Progenitor cell of endocrine pancreas (in vitro differentiated cells): Measurements from ENCODE around the gene ATP8B3. TPM values are rescaled to one million over a fixed set of nuclear protein-coding genes. Genes with fewer than 3 reads are reported as not detected.

Source experiments
- DNase-seq: peaks from one replicate; pipeline ENCODE4 v3.0.0; 2021; ENCODE audit warnings: low spot score; ENCODE audit not compliant: unreplicated experiment
- H3K27ac Mint-ChIP-seq: 2 replicates; pipeline ENCODE4 v1.8.0; 2021; ENCODE audit warnings: mild to moderate bottlenecking, moderate library complexity, mixed read lengths
- H3K27me3 Mint-ChIP-seq: 2 replicates; pipeline ENCODE4 v1.8.0; 2021; ENCODE audit warnings: mixed read lengths
- H3K36me3 Mint-ChIP-seq: 2 replicates; pipeline ENCODE4 v1.8.0; 2022; ENCODE audit warnings: mixed read lengths; ENCODE audit not compliant: insufficient read depth
- H3K4me1 Mint-ChIP-seq: 2 replicates; pipeline ENCODE4 v1.8.0; 2021; ENCODE audit warnings: low read depth, mixed read lengths
- H3K4me3 Mint-ChIP-seq: 2 replicates; pipeline ENCODE4 v1.8.0; 2021; ENCODE audit warnings: low read depth, mild to moderate bottlenecking, moderate library complexity, mixed read lengths
- H3K9me3 Mint-ChIP-seq: 2 replicates; pipeline ENCODE4 v1.8.0; 2021; ENCODE audit warnings: low read depth, mixed read lengths
- CTCF ChIP-seq: fragments of 200-600 bp; sonication (generic); IDR thresholded peaks from one replicate; pipeline ENCODE4 v1.5.0; 2021; ENCODE audit warnings: antibody characterized with exemption, mild to moderate bottlenecking; ENCODE audit not compliant: unreplicated experiment
- total RNA-seq: library from RNA; stranded (reverse); gene quantifications from 2 replicates; pipeline ENCODE4 v1.2.1, GENCODE V29; 2021

Gene ATP8B3
- total RNA-seq, 1 donor from 2014 or later = 4.1 TPM

GRCh38 chr19:1818549-1819195 is 6.6 kb upstream of the ATP8B3 start:
- TF ChIP-seq CTCF = no peak
- Mint-ChIP-seq H3K4me3 (no peak overlapping the region), H3K27ac (no peak overlapping the region), H3K9me3 (no peaks in the 10 kb centered on the region), H3K4me1 (no peaks in the 10 kb centered on the region), H3K36me3 (peaks cover 9% of the 10 kb centered on the region), H3K27me3 (no peaks in the 10 kb centered on the region)
- DNase-seq = no peak

GRCh38 chr19:1817553-1818179 is 5.6 kb upstream of the ATP8B3 start:
- Mint-ChIP-seq H3K36me3 (peaks cover 9% of the 10 kb centered on the region), H3K27me3 (no peaks in the 10 kb centered on the region), H3K9me3 (no peaks in the 10 kb centered on the region), H3K4me3 (no peak overlapping the region), H3K27ac (no peak overlapping the region), H3K4me1 (peaks cover 5% of the 10 kb centered on the region)
- no peak for DNase-seq
- no peak for TF ChIP-seq CTCF

DNA sequence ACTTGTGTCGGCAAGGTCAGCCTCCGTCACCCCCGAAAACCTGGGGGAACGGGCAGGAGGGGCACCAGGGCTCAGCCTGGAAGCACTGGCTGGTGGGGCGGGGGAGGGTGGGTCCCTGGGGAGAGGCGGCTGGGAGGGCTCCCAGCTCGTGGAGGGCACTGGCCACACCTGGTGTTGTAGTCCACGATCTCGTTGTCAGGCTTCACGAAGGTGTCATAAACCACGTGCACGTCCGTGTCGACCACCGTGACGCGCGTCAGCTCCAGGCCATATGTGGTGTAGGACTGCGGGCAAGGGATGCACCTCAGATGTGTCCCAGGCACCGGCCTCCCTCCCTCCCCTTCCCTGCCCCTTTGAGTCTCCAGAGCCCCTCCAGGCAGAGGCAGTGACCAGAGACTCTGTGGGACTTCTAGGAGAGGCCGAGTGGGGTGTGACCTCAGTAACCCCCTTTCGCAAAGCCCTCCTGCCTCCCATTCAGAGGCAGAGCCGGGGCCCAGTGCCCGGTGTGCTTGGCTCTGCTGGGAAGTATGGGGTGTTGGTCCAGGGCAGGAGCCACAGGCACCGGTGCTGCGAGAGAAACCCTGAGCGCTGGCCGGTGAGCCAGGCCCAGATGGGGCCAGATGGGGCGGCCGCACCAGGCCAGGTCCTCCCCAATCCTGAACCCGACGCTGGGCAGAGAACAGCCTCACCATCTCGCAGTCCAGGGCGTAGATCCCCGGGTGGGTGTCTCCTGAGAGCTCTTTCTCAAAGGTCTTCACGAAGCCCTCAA is 4.6 kb upstream of the ATP8B3 start:
- no peak overlapping the region for H3K27ac Mint-ChIP-seq
- H3K4me1 Mint-ChIP-seq = peaks cover 8% of the 10 kb centered on the region
- no peak for DNase-seq
- no peak for TF ChIP-seq CTCF
- no peaks in the 10 kb centered on the region for H3K9me3 Mint-ChIP-seq
- H3K4me3 Mint-ChIP-seq = no peak overlapping the region
- H3K36me3 Mint-ChIP-seq = peaks cover 9% of the 10 kb centered on the region
- no peaks in the 10 kb centered on the region for H3K27me3 Mint-ChIP-seq

- no peak for DNase-seq
- Mint-ChIP-seq H3K9me3 (no peaks in the 10 kb centered on the region), H3K4me3 (no peak overlapping the region), H3K36me3 (peaks cover 7% of the 10 kb centered on the region), H3K27me3 (peaks cover 4% of the 10 kb centered on the region), H3K4me1 (peaks cover 8% of the 10 kb centered on the region), H3K27ac (no peak overlapping the region)
- TF ChIP-seq CTCF = no peak
Observed at GRCh38 chr19:1815605-1816529, 3.8 kb upstream of the ATP8B3 start.
